ENCODE measurements around the gene PRRX2. TPM values are rescaled to one million over a fixed set of nuclear protein-coding genes. Genes with fewer than 3 reads are reported as not detected.

The PRRX2 gene
- total RNA-seq, 1 donor from 2014 or later = 5.1 TPM

DNA sequence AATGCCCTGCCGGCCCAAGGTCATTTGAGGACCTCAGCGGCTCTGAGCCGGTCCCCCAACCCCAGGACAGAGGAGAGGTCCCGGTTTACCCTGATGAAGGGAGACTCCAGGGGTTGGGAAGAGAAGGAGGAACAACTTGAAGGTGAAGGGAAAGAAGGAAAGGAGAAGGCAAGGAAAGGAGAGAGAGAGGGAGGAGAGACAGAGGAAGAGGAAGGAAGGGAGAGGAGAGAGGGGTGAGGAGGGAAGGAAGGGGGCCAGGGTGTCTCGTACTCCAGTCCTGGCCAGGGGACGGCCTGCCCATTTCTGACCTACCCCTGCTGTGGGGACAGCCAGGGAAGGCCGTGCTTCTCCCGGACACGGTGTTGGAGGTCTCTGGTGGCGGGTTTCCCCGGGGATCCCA lies 1.9 kb downstream of the PRRX2 start:
- Mint-ChIP-seq H3K4me1 (ENCODE audit: low read depth) (peaks cover 11% of the 10 kb centered on the region), H3K36me3 (ENCODE audit: low read depth) (no peaks in the 10 kb centered on the region), H3K27me3 (ENCODE audit: low read depth) (peaks cover 17% of the 10 kb centered on the region), H3K27ac (no peak overlapping the region), H3K4me3 (ENCODE audit: low read depth) (no peak overlapping the region), H3K9me3 (no peaks in the 10 kb centered on the region)
- intact Hi-C loops (cut with micrococcal nuclease) = no loop called here
- DNase-seq (ENCODE audit: low spot score) = no peak

DNA sequence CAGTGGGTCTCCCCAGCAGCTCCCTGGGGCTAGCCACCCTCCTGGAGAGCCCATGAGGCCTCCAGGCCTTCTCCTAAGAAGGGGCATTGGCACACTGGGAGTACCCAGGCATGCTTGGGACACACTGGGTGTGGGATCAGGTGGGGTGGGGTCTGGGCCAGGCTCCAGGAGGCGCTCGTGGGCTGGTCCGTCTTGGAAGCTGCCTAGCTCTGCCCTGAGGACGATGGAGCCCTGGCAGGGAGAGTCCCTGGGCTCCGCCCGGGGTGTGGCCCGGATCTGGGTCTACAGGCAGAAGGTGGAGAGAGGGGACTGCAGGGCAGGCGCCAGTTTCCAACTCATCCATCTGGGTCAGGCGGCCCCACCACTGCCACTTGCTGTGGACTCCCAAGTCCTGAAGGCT lies 2.4 kb downstream of the PRRX2 start:
- no peak for DNase-seq (ENCODE audit: low spot score)
- Mint-ChIP-seq H3K4me3 (ENCODE audit: low read depth) (no peak overlapping the region), H3K9me3 (no peaks in the 10 kb centered on the region), H3K27ac (no peak overlapping the region), H3K36me3 (ENCODE audit: low read depth) (no peaks in the 10 kb centered on the region), H3K27me3 (ENCODE audit: low read depth) (peaks cover 14% of the 10 kb centered on the region), H3K4me1 (ENCODE audit: low read depth) (peaks cover 11% of the 10 kb centered on the region)
- intact Hi-C loops (cut with micrococcal nuclease) = loop anchor here (2.0 kb wide), 1 partner anchor 25 kb away; the partner anchor contains the start of gene ASB6

DNA sequence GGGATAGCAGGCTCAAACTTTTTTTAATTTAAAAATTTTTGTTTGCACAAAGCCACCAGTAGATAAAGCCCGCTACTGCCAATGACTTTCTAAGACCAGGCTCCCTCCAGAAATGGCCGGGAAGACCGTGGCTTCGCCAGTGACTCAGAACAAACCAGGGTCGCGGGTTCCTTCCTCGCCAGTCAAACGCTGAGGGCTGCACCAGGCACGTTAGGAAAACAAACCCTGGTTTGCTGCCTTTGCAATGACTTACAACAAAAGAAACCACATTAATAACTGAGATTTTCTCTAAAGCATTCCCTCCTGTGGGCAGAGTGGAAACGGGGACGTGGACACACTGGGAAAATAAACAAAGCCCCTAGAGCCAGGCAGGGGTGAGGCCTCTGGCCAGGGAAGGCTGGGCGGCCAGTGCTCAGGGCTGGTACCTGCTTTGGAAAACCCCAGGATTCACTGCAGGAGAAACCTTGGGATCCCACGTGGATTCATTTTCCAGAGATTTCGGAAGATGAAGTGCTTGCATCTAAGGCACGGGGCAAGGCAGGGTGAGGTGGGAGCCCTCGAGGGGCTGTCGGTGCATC lies 3.8 kb downstream of the PRRX2 start:
- peaks cover 13% of the 10 kb centered on the region for H3K27me3 Mint-ChIP-seq (ENCODE audit: low read depth)
- intact Hi-C loops (cut with micrococcal nuclease) = loop anchor here (2.0 kb wide), 1 partner anchor 26 kb away; the partner anchor contains the start of gene ASB6
- no peak for DNase-seq (ENCODE audit: low spot score)
- no peaks in the 10 kb centered on the region for H3K36me3 Mint-ChIP-seq (ENCODE audit: low read depth)
- H3K4me1 Mint-ChIP-seq (ENCODE audit: low read depth) = peaks cover 13% of the 10 kb centered on the region
- H3K27ac Mint-ChIP-seq = no peak overlapping the region
- H3K4me3 Mint-ChIP-seq (ENCODE audit: low read depth) = no peak overlapping the region
- no peaks in the 10 kb centered on the region for H3K9me3 Mint-ChIP-seq

DNA sequence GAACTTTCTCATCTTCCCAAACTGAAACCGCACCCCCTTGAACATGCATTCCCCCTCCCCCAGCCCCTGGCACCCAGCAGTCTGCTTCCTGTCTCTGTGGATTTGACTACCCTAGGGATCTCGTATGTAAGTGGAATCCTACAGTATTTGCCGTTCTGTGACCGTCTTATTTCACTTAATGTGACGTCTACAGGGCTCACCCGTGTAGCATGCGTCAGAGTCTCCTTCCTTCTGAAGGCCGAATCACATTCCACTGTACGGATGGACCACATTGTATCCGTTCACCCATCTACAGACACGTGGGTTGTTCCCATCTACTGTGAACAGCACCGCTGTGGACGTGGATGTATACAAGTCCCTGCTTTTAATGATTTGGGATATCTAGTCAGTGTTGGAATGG lies 4.5 kb downstream of the PRRX2 start:
- intact Hi-C loops (cut with micrococcal nuclease) = loop anchor here (2.0 kb wide), 1 partner anchor 27 kb away; the partner anchor contains the start of gene ASB6
- no peaks in the 10 kb centered on the region for H3K9me3 Mint-ChIP-seq
- no peak overlapping the region for H3K4me3 Mint-ChIP-seq (ENCODE audit: low read depth)
- peaks cover 10% of the 10 kb centered on the region for H3K4me1 Mint-ChIP-seq (ENCODE audit: low read depth)
- peaks cover 9% of the 10 kb centered on the region for H3K27me3 Mint-ChIP-seq (ENCODE audit: low read depth)
- no peak overlapping the region for H3K27ac Mint-ChIP-seq
- DNase-seq (ENCODE audit: low spot score) = no peak
- H3K36me3 Mint-ChIP-seq (ENCODE audit: low read depth) = no peaks in the 10 kb centered on the region

DNA sequence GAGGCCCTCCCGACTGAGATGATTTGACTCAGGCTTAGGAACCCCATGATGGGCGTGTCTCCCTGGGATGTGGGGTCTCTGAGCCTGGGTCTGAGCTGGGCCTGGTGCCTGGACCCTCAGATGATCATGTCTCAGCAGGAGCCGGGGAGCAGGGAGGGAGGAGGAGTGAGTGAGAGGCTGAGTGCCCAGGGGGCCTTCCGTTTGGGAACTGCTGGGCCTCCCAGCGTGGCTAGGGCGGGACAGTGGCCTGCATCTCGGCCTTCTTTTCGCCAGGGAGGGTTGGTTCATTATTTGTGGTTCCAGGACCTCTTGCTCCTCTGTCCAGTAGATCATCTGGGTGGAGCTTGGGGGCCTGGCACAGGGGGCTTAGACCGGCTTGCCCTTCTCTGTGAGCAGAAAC lies 5.6 kb downstream of the PRRX2 start:
- intact Hi-C loops (cut with micrococcal nuclease) = no loop called here
- Mint-ChIP-seq H3K9me3 (no peaks in the 10 kb centered on the region), H3K27me3 (ENCODE audit: low read depth) (peaks cover 7% of the 10 kb centered on the region), H3K36me3 (ENCODE audit: low read depth) (no peaks in the 10 kb centered on the region), H3K4me1 (ENCODE audit: low read depth) (peaks cover 10% of the 10 kb centered on the region), H3K4me3 (ENCODE audit: low read depth) (no peak overlapping the region), H3K27ac (no peak overlapping the region)
- no peak for DNase-seq (ENCODE audit: low spot score)

DNA sequence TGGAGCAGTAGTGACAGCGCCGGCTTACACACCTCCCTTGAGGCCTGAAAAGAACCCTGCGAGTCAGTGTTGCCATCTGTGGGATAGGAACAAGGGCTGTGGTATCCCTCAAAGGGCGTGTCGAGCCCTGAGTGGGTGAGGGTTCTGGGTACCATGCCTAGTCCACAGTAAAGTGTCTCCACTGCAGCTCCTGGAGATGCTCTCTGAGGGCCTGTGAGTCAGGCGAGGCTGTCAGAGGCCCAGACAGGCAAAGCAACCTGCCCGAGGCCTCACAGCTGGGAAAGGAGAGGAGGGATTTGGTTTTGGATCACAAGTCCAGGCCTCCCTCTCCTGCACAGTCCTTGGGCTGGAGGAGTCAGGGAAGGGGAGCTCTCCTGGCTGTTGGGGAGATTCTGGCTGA lies 6.1 kb downstream of the PRRX2 start:
- H3K9me3 Mint-ChIP-seq = no peaks in the 10 kb centered on the region
- H3K4me1 Mint-ChIP-seq (ENCODE audit: low read depth) = peaks cover 10% of the 10 kb centered on the region
- H3K27me3 Mint-ChIP-seq (ENCODE audit: low read depth) = peaks cover 7% of the 10 kb centered on the region
- intact Hi-C loops (cut with micrococcal nuclease) = no loop called here
- no peak for DNase-seq (ENCODE audit: low spot score)
- H3K27ac Mint-ChIP-seq = peak overlapping the region; percentile 65
- no peaks in the 10 kb centered on the region for H3K36me3 Mint-ChIP-seq (ENCODE audit: low read depth)
- no peak overlapping the region for H3K4me3 Mint-ChIP-seq (ENCODE audit: low read depth)

DNA sequence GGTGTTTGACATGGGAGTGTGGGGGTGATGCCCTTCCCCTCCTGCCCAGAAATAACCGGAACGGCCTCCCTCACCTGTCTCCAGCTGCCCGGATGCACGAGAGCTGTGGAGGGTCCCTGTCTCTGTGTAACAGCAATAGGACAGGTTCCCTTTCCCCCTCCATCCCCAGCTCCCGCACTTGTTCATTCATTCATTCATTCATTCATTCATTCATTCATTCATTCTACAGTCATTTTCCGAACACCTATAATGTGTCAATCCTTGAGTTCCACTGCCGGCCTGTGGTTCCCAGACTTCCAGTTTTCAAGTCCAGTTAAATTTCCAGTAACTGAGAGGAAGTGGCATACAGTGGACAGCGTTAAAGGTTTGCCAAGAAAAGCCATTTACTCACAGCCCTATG lies 7.3 kb downstream of the PRRX2 start:
- Mint-ChIP-seq H3K4me3 (ENCODE audit: low read depth) (no peak overlapping the region), H3K4me1 (ENCODE audit: low read depth) (peaks cover 10% of the 10 kb centered on the region)

DNA sequence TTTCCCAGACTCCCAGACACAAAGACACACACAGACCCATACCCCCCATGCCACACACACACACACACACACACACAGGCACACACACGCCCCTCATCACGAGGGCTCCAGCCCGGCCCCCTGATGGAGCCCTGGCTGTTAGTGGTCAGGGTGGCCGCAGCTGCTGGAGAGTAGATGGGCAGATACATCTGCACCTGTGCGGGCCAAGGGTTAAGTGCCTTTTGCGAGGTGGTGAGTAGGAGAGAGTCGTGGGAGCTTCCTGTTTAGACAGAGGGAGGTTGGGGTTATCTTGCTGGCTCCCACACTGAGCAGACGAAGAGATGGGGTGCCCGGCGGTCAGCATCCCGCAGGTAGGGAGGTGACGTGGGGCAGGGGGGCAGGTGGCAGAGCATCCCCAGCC lies 8.2 kb downstream of the PRRX2 start:
- intact Hi-C loops (cut with micrococcal nuclease) = no loop called here
- DNase-seq (ENCODE audit: low spot score) = no peak
- H3K27me3 Mint-ChIP-seq (ENCODE audit: low read depth) = peaks cover 6% of the 10 kb centered on the region
- H3K9me3 Mint-ChIP-seq = no peaks in the 10 kb centered on the region
- no peaks in the 10 kb centered on the region for H3K36me3 Mint-ChIP-seq (ENCODE audit: low read depth)
- peaks cover 10% of the 10 kb centered on the region for H3K4me1 Mint-ChIP-seq (ENCODE audit: low read depth)
- no peak overlapping the region for H3K27ac Mint-ChIP-seq
- no peak overlapping the region for H3K4me3 Mint-ChIP-seq (ENCODE audit: low read depth)

More for the DNA sequence above, 7.3 kb downstream of the PRRX2 start:
- intact Hi-C loops (cut with micrococcal nuclease) = no loop called here
- Mint-ChIP-seq H3K9me3 (no peaks in the 10 kb centered on the region), H3K27me3 (ENCODE audit: low read depth) (peaks cover 3% of the 10 kb centered on the region), H3K36me3 (ENCODE audit: low read depth) (no peaks in the 10 kb centered on the region), H3K27ac (no peak overlapping the region)
- no peak for DNase-seq (ENCODE audit: low spot score)

DNA sequence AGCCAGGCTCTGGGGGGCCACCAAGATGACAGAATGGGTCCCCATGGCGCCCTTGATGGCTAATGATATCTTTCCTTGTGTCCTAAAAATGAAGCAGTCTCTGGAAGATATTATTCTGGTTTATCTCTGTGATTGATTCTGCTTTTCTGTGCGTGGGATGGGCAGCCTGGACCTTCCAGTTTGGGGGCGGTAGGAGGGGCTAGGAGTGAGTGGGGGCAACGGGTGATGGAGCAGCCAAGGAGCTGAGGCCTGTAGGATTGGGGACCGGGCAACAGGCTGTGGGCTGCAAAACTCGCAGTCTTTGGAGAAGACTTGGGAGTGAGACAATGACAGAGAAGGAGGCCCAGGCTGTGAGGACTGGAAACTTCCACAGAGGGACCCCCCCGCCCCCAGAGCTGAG lies 8.8 kb downstream of the PRRX2 start:
- no peak overlapping the region for H3K4me3 Mint-ChIP-seq (ENCODE audit: low read depth)
- intact Hi-C loops (cut with micrococcal nuclease) = no loop called here

DNA sequence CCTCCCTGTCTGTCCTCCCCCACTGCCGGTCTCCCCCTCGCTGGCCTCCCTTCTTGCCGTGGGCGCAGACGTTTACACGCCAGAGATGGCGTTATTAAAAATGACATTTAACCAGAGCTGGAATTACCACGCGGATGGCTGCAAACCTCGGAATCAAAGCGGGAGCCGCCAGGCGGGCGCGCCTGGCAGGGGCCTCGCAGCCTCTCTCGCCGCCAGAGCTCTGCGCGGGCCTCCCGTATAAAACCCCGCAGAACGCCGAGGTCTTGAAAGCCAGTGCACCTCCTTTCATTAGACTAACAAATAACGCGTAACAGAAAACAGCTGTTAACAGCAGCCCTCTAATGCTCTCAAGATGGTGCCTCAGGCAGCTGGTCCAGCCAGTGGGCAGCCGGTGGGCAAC lies 10.2 kb downstream of the PRRX2 start:
- no peak for DNase-seq (ENCODE audit: low spot score)
- no peak overlapping the region for H3K4me3 Mint-ChIP-seq (ENCODE audit: low read depth)
- peaks cover 9% of the 10 kb centered on the region for H3K4me1 Mint-ChIP-seq (ENCODE audit: low read depth)
- H3K36me3 Mint-ChIP-seq (ENCODE audit: low read depth) = no peaks in the 10 kb centered on the region
- H3K27me3 Mint-ChIP-seq (ENCODE audit: low read depth) = peaks cover 6% of the 10 kb centered on the region
- intact Hi-C loops (cut with micrococcal nuclease) = no loop called here
- H3K27ac Mint-ChIP-seq = no peak overlapping the region
- no peaks in the 10 kb centered on the region for H3K9me3 Mint-ChIP-seq

More for the DNA sequence above, 8.8 kb downstream of the PRRX2 start:
- Mint-ChIP-seq H3K4me1 (ENCODE audit: low read depth) (peaks cover 9% of the 10 kb centered on the region), H3K27me3 (ENCODE audit: low read depth) (peaks cover 6% of the 10 kb centered on the region), H3K9me3 (no peaks in the 10 kb centered on the region), H3K36me3 (ENCODE audit: low read depth) (no peaks in the 10 kb centered on the region), H3K27ac (no peak overlapping the region)
- no peak for DNase-seq (ENCODE audit: low spot score)

DNA sequence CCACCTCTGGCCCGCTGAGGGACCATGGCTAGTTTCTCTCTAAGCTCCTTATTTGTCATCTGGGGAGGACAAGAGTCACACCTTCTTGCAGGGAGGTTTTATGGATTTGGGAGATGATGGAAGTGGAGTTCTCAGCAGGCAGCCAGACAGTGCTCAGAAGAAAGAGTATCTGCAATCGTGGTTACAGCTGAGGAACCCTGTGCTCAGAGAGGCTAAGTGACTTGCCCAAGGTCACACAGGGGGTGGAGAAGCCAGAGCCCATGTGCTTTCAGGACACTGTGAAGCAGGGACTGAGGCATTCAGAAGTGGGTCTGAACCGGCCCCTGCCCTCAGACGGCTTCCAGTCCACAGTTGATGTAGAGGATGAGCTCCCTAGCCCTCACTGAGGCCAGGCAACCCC lies 10.8 kb downstream of the PRRX2 start:
- Mint-ChIP-seq H3K27ac (no peak overlapping the region), H3K4me3 (ENCODE audit: low read depth) (no peak overlapping the region), H3K4me1 (ENCODE audit: low read depth) (peaks cover 4% of the 10 kb centered on the region), H3K36me3 (ENCODE audit: low read depth) (no peaks in the 10 kb centered on the region), H3K27me3 (ENCODE audit: low read depth) (peaks cover 6% of the 10 kb centered on the region), H3K9me3 (no peaks in the 10 kb centered on the region)
- intact Hi-C loops (cut with micrococcal nuclease) = no loop called here
- DNase-seq (ENCODE audit: low spot score) = no peak

DNA sequence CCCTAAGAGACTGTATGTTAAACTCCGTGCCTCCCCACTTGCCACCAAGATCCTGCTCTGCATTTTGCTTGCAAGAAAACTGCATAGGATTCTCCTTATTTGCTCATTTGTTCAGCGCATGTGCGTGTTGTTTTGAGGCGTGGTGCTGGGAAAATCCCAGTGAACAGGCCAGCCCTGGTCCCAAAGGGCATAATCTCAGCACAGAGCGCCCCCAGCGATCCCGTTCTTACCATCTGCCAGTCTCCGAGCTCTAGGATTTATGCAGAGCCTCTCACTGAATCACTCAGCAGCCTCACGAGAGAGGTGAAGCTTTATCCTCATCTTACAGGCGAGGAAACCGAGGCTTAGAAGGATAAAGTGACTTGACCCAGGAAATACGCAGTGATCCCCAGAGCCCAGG lies 11.5 kb downstream of the PRRX2 start:
- peaks cover 2% of the 10 kb centered on the region for H3K4me1 Mint-ChIP-seq (ENCODE audit: low read depth)
- H3K4me3 Mint-ChIP-seq (ENCODE audit: low read depth) = no peak overlapping the region
- no peak overlapping the region for H3K27ac Mint-ChIP-seq
- DNase-seq (ENCODE audit: low spot score) = no peak
- peaks cover 6% of the 10 kb centered on the region for H3K27me3 Mint-ChIP-seq (ENCODE audit: low read depth)
- H3K36me3 Mint-ChIP-seq (ENCODE audit: low read depth) = no peaks in the 10 kb centered on the region
- H3K9me3 Mint-ChIP-seq = no peaks in the 10 kb centered on the region
- intact Hi-C loops (cut with micrococcal nuclease) = no loop called here

DNA sequence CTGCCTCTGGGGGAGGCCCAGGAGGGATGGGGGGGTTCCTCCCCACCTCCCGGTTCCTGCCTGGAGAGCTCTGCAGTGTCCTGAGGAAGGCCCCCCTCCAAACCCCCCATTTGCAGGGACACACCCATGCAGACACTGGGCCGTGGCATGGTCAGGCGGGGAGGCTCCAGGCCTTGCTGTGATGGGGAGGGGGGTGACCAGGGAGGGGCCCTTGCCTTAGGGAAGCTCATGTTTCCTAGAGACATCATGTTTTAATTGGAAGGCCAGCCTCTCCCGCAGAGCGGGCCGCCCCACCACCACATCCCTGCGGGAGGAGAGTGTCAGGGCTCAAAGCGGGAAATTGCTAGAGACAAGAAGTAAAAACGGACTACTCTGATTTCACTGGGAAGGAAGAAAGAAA lies 12.0 kb downstream of the PRRX2 start:
- H3K36me3 Mint-ChIP-seq (ENCODE audit: low read depth) = no peaks in the 10 kb centered on the region
- intact Hi-C loops (cut with micrococcal nuclease) = no loop called here
- no peak overlapping the region for H3K4me3 Mint-ChIP-seq (ENCODE audit: low read depth)
- H3K27ac Mint-ChIP-seq = no peak overlapping the region
- H3K9me3 Mint-ChIP-seq = no peaks in the 10 kb centered on the region
- H3K27me3 Mint-ChIP-seq (ENCODE audit: low read depth) = peaks cover 6% of the 10 kb centered on the region
- no peak for DNase-seq (ENCODE audit: low spot score)
- H3K4me1 Mint-ChIP-seq (ENCODE audit: low read depth) = peaks cover 2% of the 10 kb centered on the region

DNA sequence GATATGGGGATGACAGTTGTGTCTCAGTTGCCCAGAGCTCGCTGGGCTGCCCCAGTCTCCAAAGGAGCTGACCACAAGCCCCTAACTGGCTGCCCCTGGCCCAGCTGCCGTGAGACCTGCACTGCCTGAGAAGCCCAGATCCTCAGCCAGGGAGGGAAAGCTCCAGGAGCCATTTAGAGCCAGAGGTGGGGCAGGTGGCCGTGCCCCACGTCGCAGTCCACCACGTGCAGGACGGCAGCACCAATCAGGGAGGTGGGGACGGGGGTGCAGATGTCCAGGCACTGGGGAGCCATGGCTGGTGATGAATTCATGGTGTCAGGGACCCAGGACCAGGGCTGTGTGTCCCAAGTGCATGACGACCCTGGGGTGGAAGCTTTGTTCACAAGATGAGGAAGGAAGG lies 13.4 kb downstream of the PRRX2 start:
- Mint-ChIP-seq H3K4me3 (ENCODE audit: low read depth) (no peak overlapping the region), H3K36me3 (ENCODE audit: low read depth) (no peaks in the 10 kb centered on the region), H3K27ac (no peak overlapping the region), H3K4me1 (ENCODE audit: low read depth) (no peaks in the 10 kb centered on the region), H3K9me3 (no peaks in the 10 kb centered on the region), H3K27me3 (ENCODE audit: low read depth) (peaks cover 6% of the 10 kb centered on the region)
- intact Hi-C loops (cut with micrococcal nuclease) = no loop called here
- no peak for DNase-seq (ENCODE audit: low spot score)
